ENCODE results near the gene PRKAG2.

GRCh38 chr7:151615784-151616183 lies 261.1 kb downstream of the PRKAG2 start:
- TF ChIP-seq CTCF (IDR thresholded peaks at IDR 0.05), result no peak
- no peak for TF ChIP-seq POLR2AphosphoS5 (IDR thresholded peaks at IDR 0.05)

Data from breast epithelium (tissue), 3 donors.